ENCODE results near the gene RCAN2. TPM values are rescaled to one million over a fixed set of nuclear protein-coding genes. Genes with fewer than 3 reads are reported as not detected.

The RCAN2 gene
- total RNA-seq, 1 donor from 2014 or later: 17.0 TPM

DNA sequence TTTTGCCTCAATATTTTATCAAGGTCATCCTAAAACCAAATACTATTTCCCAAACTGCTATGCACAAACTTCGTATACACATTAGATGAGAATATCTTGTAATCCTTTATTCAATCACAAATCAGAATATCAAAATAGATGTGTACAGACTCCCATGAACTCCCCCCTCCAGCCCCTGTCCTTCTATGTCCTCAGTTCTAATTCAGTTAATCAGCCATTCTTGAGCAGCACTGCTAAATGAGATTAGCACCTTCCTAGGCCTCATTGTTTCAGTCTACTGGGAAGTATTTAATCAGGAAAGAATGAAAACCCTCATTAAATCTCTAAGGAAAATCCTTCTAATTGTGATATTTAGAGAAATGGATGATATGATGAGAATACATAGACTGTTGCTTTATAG is 36.6 kb downstream of the RCAN2 start:
- no peak overlapping the region for H3K4me3 Mint-ChIP-seq (ENCODE audit: unreplicated experiment)
- no peaks in the 10 kb centered on the region for H3K9me3 Mint-ChIP-seq (ENCODE audit: unreplicated experiment)
- DNase-seq (ENCODE audit: low spot score): no peak
- H3K27ac Mint-ChIP-seq (ENCODE audit: unreplicated experiment): no peak overlapping the region
- H3K36me3 Mint-ChIP-seq (ENCODE audit: low read depth, unreplicated experiment): peaks cover 4% of the 10 kb centered on the region
- peaks cover 1% of the 10 kb centered on the region for H3K27me3 Mint-ChIP-seq (ENCODE audit: unreplicated experiment)
- TF ChIP-seq, protein P1, sequence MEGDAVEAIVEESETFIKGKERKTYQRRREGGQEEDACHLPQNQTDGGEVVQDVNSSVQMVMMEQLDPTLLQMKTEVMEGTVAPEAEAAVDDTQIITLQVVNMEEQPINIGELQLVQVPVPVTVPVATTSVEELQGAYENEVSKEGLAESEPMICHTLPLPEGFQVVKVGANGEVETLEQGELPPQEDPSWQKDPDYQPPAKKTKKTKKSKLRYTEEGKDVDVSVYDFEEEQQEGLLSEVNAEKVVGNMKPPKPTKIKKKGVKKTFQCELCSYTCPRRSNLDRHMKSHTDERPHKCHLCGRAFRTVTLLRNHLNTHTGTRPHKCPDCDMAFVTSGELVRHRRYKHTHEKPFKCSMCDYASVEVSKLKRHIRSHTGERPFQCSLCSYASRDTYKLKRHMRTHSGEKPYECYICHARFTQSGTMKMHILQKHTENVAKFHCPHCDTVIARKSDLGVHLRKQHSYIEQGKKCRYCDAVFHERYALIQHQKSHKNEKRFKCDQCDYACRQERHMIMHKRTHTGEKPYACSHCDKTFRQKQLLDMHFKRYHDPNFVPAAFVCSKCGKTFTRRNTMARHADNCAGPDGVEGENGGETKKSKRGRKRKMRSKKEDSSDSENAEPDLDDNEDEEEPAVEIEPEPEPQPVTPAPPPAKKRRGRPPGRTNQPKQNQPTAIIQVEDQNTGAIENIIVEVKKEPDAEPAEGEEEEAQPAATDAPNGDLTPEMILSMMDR (IDR thresholded peaks at IDR 0.05; ENCODE audit: unreplicated experiment): no peak
- H3K4me1 Mint-ChIP-seq (ENCODE audit: unreplicated experiment): peaks cover 16% of the 10 kb centered on the region

DNA sequence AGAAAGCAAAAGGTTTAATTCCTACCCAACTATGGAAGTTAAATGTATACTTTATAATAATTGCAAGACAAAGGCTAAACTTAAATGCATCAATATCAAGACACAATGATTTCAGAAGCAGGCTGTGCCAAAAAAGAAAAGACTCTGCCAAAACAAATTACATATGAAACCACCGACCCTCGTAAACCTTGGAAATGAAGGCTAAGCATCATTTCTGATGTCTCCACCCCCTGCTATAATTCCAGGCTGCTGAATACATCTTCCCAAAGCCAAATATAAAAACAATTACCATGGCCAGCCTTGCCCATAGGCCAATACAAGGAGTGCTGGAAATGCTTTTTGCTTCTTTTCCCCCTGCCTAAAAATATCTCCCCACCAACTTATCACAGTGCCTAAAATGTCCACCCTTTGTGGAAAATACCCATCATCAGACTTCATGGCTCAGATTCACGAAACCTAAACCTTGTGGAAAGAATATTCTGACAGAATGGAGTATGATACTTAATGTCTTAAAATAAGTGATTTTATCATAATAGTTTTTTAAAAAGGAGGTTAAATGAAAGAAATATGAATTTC is 37.4 kb downstream of the RCAN2 start:
- H3K27ac Mint-ChIP-seq (ENCODE audit: unreplicated experiment): peak overlapping the region; percentile 25
- H3K4me3 Mint-ChIP-seq (ENCODE audit: unreplicated experiment): no peak overlapping the region
- H3K9me3 Mint-ChIP-seq (ENCODE audit: unreplicated experiment): no peaks in the 10 kb centered on the region
- DNase-seq (ENCODE audit: low spot score): no peak
- peaks cover 1% of the 10 kb centered on the region for H3K27me3 Mint-ChIP-seq (ENCODE audit: unreplicated experiment)
- H3K4me1 Mint-ChIP-seq (ENCODE audit: unreplicated experiment): peaks cover 16% of the 10 kb centered on the region
- peaks cover 4% of the 10 kb centered on the region for H3K36me3 Mint-ChIP-seq (ENCODE audit: low read depth, unreplicated experiment)
- TF ChIP-seq, protein P1 (IDR thresholded peaks at IDR 0.05; ENCODE audit: unreplicated experiment): no peak

DNA sequence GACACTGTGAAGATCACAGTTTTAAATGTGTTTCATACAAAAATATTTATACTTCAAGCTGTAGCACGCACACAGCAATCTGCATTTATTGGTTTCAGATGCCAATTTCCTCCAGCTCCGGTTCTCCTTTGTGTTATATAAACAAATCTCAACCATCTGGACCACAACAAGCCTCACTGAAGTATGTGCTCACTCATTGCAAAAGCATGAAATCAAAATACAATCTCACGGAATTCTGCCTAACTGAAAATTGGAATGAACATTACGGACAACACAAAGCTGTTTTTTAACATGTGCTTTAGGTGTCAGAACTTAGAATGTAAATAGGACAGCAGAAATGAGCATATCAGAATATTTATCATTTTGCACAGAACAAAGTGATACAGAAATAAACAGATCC is 38.0 kb downstream of the RCAN2 start:
- no peak for DNase-seq (ENCODE audit: low spot score)
- Mint-ChIP-seq H3K36me3 (ENCODE audit: low read depth, unreplicated experiment) (peaks cover 4% of the 10 kb centered on the region), H3K4me1 (ENCODE audit: unreplicated experiment) (peaks cover 16% of the 10 kb centered on the region), H3K27ac (ENCODE audit: unreplicated experiment) (no peak overlapping the region), H3K27me3 (ENCODE audit: unreplicated experiment) (peaks cover 1% of the 10 kb centered on the region), H3K4me3 (ENCODE audit: unreplicated experiment) (no peak overlapping the region), H3K9me3 (ENCODE audit: unreplicated experiment) (no peaks in the 10 kb centered on the region)
- TF ChIP-seq, protein P1 (IDR thresholded peaks at IDR 0.05; ENCODE audit: unreplicated experiment): no peak

DNA sequence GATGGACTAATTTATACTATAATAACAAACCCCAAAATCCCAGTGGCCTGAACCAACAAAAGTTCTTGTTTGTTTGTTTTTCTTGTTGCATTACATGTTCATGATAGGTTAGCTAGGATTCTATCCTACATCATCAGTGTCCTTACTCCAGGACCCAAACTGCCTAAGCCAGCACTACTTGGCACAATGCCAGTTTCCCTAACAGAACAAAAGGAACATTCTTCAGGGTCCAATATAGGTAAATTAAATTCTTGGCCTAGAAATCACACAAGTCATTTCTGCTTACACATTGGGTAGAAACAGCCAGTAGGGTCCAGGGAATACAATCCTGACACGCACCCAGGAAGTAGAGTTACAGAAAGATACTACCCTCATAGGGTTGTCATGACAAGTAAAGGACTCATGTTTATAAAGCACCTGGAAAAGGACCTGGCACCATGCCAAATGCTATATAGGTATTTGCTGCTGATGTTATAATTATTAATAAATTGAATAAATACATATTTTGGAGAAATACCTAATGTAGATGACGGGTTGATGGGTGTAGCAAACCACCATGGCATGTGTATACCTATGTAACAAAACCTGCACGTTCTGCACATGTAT is 38.8 kb downstream of the RCAN2 start:
- Mint-ChIP-seq H3K4me1 (ENCODE audit: unreplicated experiment) (peaks cover 13% of the 10 kb centered on the region), H3K27me3 (ENCODE audit: unreplicated experiment) (peaks cover 1% of the 10 kb centered on the region), H3K4me3 (ENCODE audit: unreplicated experiment) (no peak overlapping the region), H3K36me3 (ENCODE audit: low read depth, unreplicated experiment) (peaks cover 4% of the 10 kb centered on the region), H3K9me3 (ENCODE audit: unreplicated experiment) (no peaks in the 10 kb centered on the region), H3K27ac (ENCODE audit: unreplicated experiment) (no peak overlapping the region)
- TF ChIP-seq, protein P1 (IDR thresholded peaks at IDR 0.05; ENCODE audit: unreplicated experiment): no peak
- no peak for DNase-seq (ENCODE audit: low spot score)

DNA sequence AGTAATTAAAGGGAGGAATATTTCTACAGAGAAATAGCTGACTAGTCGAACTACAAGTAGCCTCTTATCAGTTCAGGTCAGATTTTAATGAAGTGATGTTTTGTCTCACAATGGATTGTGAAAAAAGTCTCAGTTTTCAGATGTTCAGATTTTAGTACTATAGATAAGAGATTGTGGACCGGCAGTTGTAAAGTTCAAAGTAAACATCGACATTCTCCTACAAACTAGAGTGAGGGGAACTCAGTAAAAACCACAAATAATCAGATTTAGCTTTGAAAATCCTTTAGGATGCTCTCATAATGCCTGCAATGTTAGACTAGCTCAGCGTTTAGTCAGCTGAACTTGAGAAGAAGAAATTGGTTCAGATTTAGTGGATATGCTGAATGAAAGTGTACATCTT is 39.9 kb downstream of the RCAN2 start:
- H3K9me3 Mint-ChIP-seq (ENCODE audit: unreplicated experiment): no peaks in the 10 kb centered on the region
- TF ChIP-seq, protein P1 (IDR thresholded peaks at IDR 0.05; ENCODE audit: unreplicated experiment): no peak
- H3K36me3 Mint-ChIP-seq (ENCODE audit: low read depth, unreplicated experiment): peaks cover 4% of the 10 kb centered on the region
- H3K27me3 Mint-ChIP-seq (ENCODE audit: unreplicated experiment): peaks cover 1% of the 10 kb centered on the region
- H3K4me3 Mint-ChIP-seq (ENCODE audit: unreplicated experiment): no peak overlapping the region
- no peak overlapping the region for H3K27ac Mint-ChIP-seq (ENCODE audit: unreplicated experiment)
- no peak for DNase-seq (ENCODE audit: low spot score)
- H3K4me1 Mint-ChIP-seq (ENCODE audit: unreplicated experiment): peaks cover 6% of the 10 kb centered on the region
